IMR-90 (cell line): ENCODE results near the gene FADS2.

Experiments used
- BHLHE40 ChIP-seq: fragments of 150-350 bp; IDR thresholded peaks from 2 replicates; pipeline ENCODE4 v1.6.1; 2016; ENCODE audit warnings: mild to moderate bottlenecking, low read depth, low read length
- CEBPB ChIP-seq: IDR thresholded peaks from 2 replicates; pipeline ENCODE4 v1.6.1; 2012; ENCODE audit warnings: low read depth, low read length, improper control_type of control experiment
- CHD1 ChIP-seq: IDR thresholded peaks from 2 replicates; pipeline ENCODE4 v1.6.1; 2012; ENCODE audit warnings: low read depth, low read length, improper control_type of control experiment
- MAFK ChIP-seq: IDR thresholded peaks from 2 replicates; pipeline ENCODE4 v1.6.1; 2012; ENCODE audit warnings: low read depth, low read length, improper control_type of control experiment
- MXI1 ChIP-seq: IDR thresholded peaks from 2 replicates; pipeline ENCODE4 v1.6.1; 2012; ENCODE audit warnings: low read depth, mild to moderate bottlenecking, low read length, moderate library complexity, borderline replicate concordance
- POLR2A ChIP-seq: IDR thresholded peaks from 2 replicates; pipeline ENCODE4 v1.6.1; 2012; ENCODE audit warnings: mild to moderate bottlenecking, low read depth, low read length
- RAD21 ChIP-seq: IDR thresholded peaks from 2 replicates; pipeline ENCODE4 v1.6.1; 2012; ENCODE audit warnings: low read length, improper control_type of control experiment
- RCOR1 ChIP-seq: IDR thresholded peaks from 2 replicates; pipeline ENCODE4 v1.6.1; 2012; ENCODE audit warnings: mild to moderate bottlenecking, low read length, improper control_type of control experiment; ENCODE audit not compliant: insufficient replicate concordance
- TF ChIP-seq, protein P1 (sequence below): conservative IDR thresholded peaks from 2 replicates; pipeline ENCODE4 v1.5.1; 2012; ENCODE audit warnings: mild to moderate bottlenecking, low read depth, low read length, improper control_type of control experiment
- TF ChIP-seq, protein P2 (sequence below): fragments of 150-350 bp; IDR thresholded peaks from 2 replicates; pipeline ENCODE4 v1.6.1; 2017; ENCODE audit warnings: mild to moderate bottlenecking, antibody characterized with exemption, low read length, low read depth
- TF ChIP-seq, protein P3 (sequence below): fragments of 150-350 bp; IDR thresholded peaks from 2 replicates; pipeline ENCODE4 v1.6.1; 2016; ENCODE audit warnings: low read depth, mild to moderate bottlenecking, low read length, moderate library complexity, borderline replicate concordance

DNA sequence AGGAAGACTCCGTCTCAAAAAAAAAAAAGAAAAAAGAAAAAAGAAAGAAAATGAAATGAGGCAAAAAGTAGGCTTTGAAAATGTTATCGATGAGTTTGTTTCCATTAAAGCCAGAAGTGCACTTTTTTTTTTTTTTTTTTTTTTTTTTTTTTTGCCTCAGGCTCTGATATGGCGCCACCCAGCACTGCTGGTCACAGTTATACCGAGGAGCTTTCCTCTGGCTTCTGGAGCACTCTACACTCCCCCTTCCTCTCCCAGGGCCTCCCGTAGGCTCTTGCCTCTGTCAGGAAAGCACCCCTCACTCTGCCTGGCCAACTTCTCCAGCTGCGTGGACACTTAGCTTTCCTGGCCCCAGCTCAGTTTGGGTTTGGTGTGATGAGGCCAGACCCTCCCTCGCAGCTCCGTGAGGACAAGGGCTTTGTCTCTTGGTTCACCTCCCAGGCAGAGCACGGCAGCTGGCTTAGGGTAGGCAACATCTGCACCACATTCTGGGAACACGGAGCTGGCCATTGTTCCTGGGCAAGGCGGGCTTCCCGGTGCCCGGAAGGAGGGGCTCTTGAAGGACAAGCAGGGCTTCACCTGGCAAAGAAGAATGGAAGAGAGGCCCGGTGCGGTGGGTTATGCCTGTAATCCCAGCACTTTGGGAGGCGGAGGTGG is 16.9 kb downstream of the FADS2 start:
- TF ChIP-seq, protein P1, sequence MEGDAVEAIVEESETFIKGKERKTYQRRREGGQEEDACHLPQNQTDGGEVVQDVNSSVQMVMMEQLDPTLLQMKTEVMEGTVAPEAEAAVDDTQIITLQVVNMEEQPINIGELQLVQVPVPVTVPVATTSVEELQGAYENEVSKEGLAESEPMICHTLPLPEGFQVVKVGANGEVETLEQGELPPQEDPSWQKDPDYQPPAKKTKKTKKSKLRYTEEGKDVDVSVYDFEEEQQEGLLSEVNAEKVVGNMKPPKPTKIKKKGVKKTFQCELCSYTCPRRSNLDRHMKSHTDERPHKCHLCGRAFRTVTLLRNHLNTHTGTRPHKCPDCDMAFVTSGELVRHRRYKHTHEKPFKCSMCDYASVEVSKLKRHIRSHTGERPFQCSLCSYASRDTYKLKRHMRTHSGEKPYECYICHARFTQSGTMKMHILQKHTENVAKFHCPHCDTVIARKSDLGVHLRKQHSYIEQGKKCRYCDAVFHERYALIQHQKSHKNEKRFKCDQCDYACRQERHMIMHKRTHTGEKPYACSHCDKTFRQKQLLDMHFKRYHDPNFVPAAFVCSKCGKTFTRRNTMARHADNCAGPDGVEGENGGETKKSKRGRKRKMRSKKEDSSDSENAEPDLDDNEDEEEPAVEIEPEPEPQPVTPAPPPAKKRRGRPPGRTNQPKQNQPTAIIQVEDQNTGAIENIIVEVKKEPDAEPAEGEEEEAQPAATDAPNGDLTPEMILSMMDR: no peak
- TF ChIP-seq MAFK (no peak), POLR2A (no peak), RAD21 (no peak), MXI1 (no peak), CEBPB (no peak), RCOR1 (no peak), BHLHE40 (no peak), CHD1 (no peak)
- TF ChIP-seq, protein P2, sequence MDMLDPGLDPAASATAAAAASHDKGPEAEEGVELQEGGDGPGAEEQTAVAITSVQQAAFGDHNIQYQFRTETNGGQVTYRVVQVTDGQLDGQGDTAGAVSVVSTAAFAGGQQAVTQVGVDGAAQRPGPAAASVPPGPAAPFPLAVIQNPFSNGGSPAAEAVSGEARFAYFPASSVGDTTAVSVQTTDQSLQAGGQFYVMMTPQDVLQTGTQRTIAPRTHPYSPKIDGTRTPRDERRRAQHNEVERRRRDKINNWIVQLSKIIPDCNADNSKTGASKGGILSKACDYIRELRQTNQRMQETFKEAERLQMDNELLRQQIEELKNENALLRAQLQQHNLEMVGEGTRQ: no peak
- TF ChIP-seq, protein P3, sequence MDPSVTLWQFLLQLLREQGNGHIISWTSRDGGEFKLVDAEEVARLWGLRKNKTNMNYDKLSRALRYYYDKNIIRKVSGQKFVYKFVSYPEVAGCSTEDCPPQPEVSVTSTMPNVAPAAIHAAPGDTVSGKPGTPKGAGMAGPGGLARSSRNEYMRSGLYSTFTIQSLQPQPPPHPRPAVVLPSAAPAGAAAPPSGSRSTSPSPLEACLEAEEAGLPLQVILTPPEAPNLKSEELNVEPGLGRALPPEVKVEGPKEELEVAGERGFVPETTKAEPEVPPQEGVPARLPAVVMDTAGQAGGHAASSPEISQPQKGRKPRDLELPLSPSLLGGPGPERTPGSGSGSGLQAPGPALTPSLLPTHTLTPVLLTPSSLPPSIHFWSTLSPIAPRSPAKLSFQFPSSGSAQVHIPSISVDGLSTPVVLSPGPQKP: no peak
